Left lobe of liver (tissue), 2 donors: Measurements from ENCODE around the gene PCDHAC2. TPM values are rescaled to one million over a fixed set of nuclear protein-coding genes. Genes with fewer than 3 reads are reported as not detected.
A peak's percentile ranks its signal among the peaks of the same experiment; 100 is the strongest.

Source experiments
- ATAC-seq: fragments of 200-7000 bp; cut with Tn5 transposase; one replicate; pipeline ENCODE4 v1.9.1; 2020; ENCODE audit warnings: mild to moderate bottlenecking, moderate library complexity
- DNase-seq: peaks from one replicate; pipeline ENCODE4 v3.0.0-alpha.2; 2020; ENCODE audit warnings: low spot score
- total RNA-seq: library from RNA; stranded (reverse); gene quantifications from one replicate; pipeline ENCODE4 v1.2.1, GENCODE V29; 2021
- donor health status: DM: no; HTN: no; CAD: no; lungs with moderate emphysema.
- donor health status: DM: no; HTN: yes; CAD: no.

PCDHAC2 gene
- 0.86 TPM for total RNA-seq

GRCh38 chr5:140966293-140967225 is at the start of gene PCDHAC2:
Gene PCDHAC2, plus strand, starts transcription at chr5:140966476. Its CDS starts 291 bp downstream, at chr5:140966767.
- DNase-seq = no peak
- ATAC-seq = peak; percentile 88

- DNase-seq = no peak
- no peak for ATAC-seq
Observed at GRCh38 chr5:140923601-140924000, 42.7 kb upstream of the PCDHAC2 start.

- DNase-seq = no peak
- ATAC-seq = peak; percentile 77
Observed at GRCh38 chr5:140925806-140926442, 40.4 kb upstream of the PCDHAC2 start, which contains the start of gene PCDHAC1. Gene PCDHAC1, plus strand, starts transcription at chr5:140926299. Its CDS starts 594 bp downstream, at chr5:140926893.

- ATAC-seq (peak; percentile 97), DNase-seq (peak; percentile 71)
Observed at GRCh38 chr5:140926443-140927227, 39.6 kb upstream of the PCDHAC2 start.

- DNase-seq (no peak), ATAC-seq (peak; percentile 5)
Observed at GRCh38 chr5:140927228-140927573, 39.1 kb upstream of the PCDHAC2 start.

GRCh38 chr5:140934964-140935606 is 31.2 kb upstream of the PCDHAC2 start:
- DNase-seq = no peak
- no peak for ATAC-seq

GRCh38 chr5:140946578-140946977 is 19.7 kb upstream of the PCDHAC2 start:
- DNase-seq (no peak), ATAC-seq (no peak)

GRCh38 chr5:140951636-140952035 is 14.6 kb upstream of the PCDHAC2 start:
- DNase-seq (no peak), ATAC-seq (peak; percentile 29)

- no peak for DNase-seq
- ATAC-seq = no peak
Observed at GRCh38 chr5:140953234-140953633, 13.0 kb upstream of the PCDHAC2 start.

- DNase-seq (no peak), ATAC-seq (no peak)
Observed at GRCh38 chr5:140962190-140962589, 4.1 kb upstream of the PCDHAC2 start.

- no peak for DNase-seq
- ATAC-seq = no peak
Observed at GRCh38 chr5:140964356-140964755, 1.9 kb upstream of the PCDHAC2 start.

- ATAC-seq (no peak), DNase-seq (no peak)
Observed at GRCh38 chr5:140965905-140966292, 377 bp upstream of the PCDHAC2 start.

- DNase-seq (no peak), ATAC-seq (peak; percentile 5)
Observed at GRCh38 chr5:140967226-140967893, 1.1 kb downstream of the PCDHAC2 start.

- no peak for ATAC-seq
- DNase-seq = no peak
Observed at GRCh38 chr5:140969880-140970279, 3.6 kb downstream of the PCDHAC2 start.

GRCh38 chr5:140973550-140973949 is 7.3 kb downstream of the PCDHAC2 start:
- DNase-seq (no peak), ATAC-seq (no peak)

- DNase-seq (no peak), ATAC-seq (peak; percentile 60)
Observed at GRCh38 chr5:140977003-140977402, 10.7 kb downstream of the PCDHAC2 start.

- DNase-seq (peak; percentile 81), ATAC-seq (peak; percentile 98)
Observed at GRCh38 chr5:140978260-140978659, 12.0 kb downstream of the PCDHAC2 start.

- DNase-seq (no peak), ATAC-seq (no peak)
Observed at GRCh38 chr5:140978983-140979382, 12.7 kb downstream of the PCDHAC2 start.

GRCh38 chr5:140982083-140982716 is 15.9 kb downstream of the PCDHAC2 start:
- no peak for DNase-seq
- ATAC-seq = no peak

- ATAC-seq = no peak
Observed at GRCh38 chr5:140986117-140986521, 19.8 kb downstream of the PCDHAC2 start.

More at GRCh38 chr5:140986117-140986521, 19.8 kb downstream of the PCDHAC2 start:
- DNase-seq = no peak
